ENCODE results near the gene GSG1L.

The GSG1L gene

DNA sequence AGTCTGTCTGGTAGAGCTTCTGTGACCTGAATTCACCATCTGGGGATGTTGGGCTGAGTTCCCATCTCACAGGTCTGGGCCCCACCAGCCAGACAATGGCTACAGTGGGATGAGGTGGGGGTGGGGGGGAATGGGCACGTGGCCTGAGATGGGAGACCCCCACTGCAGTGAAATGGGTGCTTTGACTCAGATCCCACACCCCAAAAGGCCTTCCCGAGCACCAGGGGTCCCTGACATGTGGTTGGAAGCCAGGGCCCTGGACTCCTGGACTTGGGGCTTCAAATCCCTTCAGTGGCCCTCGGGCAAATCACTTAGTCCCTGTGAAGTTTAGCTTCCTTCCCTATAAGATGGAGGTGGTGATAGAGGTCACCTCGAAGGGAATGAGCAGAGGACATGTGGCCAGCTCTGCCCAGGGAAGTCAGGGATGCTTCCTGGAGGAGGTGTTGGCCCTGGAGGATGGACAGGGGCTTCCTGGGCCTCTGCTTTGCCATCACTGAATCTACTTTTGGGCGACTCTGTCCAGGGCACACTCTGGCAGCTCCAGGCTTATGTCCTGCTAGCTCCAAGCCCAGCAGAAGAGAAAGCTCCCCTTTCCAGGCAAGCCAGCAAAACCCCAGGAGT, 295.4 kb downstream of the GSG1L start:
- no peak for DNase-seq

DNA sequence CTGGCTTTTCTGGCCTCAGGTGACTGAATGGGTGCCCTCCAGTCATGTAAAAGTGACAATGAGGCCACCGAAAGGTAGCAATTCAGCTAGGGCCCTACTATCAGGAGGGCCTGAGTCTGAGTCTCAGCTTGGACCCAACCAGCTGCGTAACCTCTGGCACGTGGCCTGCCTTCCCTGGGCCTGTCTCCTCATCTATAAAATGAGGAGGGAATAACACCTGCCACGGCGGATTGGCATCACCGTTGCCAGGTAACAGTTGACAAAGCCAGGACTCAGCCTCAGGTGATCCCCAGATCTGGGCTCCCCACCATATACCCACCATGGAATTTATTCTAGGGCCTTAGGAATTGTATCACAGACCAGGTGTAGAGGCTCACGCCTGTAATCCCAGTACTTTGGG, 296.4 kb downstream of the GSG1L start:
- no peak for DNase-seq

DNA sequence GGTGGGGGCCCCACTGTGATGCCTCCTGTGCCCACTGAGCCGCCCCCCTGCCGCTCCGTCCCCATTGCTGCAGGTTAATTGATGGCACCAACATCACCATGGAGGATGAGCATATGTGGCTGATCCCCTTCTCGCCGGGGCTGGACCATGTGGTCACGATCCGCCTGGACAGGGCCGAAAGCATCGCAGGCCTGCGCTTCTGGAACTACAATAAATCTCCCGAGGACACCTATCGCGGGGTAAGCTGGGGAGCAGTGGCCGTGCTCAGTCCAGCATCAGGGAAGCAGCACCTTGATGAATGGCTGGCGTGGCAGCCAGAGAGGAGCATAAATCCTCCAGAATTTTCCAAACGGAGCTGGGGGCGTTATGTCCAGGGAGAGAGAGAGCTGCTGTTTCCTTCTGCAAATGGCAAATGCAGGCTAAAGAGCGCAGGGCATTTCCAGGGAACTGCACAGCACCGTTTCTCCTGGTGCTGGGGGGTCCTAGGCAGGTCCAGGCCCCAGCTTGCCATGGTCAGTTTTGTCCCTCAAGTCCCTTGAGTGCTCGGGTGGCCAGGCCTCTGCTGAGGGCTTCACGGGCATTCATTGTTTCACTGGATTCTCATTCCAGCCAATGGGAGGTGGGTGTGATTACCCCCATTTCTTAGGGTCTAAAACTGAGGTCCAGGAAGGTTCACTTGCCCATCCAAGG, 297.1 kb downstream of the GSG1L start:
- DNase-seq = no peak

DNA sequence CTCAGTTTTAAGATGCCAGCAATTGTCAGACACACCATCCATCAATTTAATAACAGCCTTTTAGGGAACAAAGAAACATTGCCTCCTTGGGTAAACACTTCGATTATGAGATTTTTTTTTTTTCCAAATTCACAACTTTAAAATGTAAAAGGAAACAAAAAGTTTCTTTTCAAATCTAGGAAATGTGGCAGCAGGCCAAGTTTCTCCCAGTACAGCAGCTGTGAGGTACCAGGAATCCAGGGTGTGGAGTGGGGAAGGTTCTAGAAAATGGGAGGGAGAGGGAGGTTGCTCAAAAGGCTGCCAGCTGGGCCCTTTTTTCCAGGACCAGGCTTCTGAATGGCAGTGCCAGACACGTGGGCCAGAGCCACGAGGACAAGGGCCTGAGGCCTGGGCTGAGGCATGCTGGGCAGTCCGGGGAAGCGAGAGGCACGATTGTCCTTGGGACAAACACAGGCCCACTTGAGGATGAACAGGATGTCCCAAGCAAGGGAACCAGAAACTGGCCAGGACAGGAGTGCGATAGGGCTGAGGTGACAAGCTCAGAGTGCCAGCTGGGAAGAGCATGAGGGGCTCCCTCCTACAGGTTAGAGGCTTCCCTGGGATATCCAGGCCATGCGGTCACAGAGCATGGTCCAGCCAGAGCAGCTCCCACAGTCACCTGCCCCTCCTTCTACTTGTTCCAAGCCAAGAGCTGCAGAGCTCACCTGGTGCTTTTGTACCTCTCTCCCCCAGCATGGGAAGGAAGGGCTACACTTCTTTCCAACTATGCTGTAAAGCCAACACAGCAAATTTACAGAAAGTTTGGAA, 298.4 kb downstream of the GSG1L start:
- no peak for DNase-seq

DNA sequence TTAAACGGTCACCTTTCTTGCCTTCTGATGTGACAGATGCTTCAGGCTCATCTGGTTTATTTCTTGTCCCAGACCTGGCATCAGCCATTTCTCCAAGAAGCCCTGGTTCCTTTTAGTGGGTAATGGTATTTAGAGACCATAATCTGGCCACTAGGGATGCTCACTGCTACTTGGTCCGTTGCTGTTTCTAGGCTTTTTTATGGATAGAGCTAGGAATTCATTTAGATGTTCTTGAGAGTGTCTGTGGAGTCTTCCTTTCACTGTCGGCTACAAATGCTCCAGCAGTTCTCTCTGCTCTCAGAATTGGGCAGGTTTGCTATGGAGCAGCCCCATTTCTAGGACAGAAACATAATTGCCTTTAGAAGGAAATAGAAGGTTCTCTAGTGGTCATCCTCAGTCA, 299.1 kb downstream of the GSG1L start:
- DNase-seq = no peak

DNA sequence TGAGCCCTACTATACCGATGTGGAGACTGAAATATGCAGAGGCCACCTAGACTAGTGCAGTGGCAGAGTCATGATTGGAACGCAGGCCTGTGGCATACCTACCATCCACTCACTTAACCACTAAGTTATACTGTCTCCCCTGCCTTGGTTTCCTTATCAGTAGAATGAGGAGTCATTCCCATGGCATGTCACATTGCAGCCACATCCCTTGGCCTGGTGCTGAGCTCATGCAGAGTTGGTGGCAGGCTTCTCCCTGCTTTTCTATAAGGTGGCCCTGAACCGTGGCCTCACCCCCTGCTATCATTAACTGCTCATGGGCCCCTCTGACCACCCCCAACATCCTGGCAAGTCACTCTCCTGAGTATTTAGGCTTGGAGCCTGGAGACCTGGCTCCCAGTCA, 301.1 kb downstream of the GSG1L start:
- DNase-seq = no peak

DNA sequence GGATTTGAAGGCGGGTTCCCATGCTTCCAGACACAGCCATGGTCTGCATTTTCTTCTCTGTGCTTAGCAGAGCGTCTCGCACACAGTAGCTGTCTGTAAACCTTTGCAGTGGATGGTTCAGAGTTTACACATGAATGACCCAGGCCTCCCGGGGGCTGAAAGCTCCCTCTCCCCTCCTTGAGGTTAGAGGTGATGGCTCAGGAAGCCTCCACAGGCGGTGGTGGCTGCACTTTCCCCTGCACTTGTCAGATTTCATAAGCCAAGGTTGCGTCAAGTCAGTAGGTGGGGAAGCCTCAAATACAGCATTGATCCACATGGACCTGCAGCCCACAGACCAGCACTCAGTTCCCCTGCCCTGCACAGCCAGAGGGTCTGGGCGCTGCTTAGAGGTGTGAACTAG, 301.7 kb downstream of the GSG1L start:
- no peak for DNase-seq

DNA sequence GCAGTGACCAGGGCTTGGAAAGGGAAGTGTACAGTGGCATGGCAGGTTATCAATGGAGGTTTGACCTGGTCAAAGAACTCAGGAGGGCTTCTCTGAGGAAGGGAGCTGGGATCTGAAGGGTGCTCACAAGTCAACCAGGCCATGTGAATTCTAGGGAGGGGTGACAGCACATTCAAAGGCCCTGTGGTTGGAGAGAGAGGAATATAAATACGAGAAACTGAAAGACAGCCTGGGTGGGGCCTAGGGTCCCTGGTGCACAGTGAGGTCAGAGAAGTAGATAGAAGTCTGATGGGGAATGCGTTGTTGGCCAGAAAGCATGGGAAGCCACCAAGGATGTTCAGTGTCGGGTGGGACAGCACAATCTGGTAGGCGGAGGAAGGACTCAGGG, 302.7 kb downstream of the GSG1L start:
- DNase-seq = no peak

DNA sequence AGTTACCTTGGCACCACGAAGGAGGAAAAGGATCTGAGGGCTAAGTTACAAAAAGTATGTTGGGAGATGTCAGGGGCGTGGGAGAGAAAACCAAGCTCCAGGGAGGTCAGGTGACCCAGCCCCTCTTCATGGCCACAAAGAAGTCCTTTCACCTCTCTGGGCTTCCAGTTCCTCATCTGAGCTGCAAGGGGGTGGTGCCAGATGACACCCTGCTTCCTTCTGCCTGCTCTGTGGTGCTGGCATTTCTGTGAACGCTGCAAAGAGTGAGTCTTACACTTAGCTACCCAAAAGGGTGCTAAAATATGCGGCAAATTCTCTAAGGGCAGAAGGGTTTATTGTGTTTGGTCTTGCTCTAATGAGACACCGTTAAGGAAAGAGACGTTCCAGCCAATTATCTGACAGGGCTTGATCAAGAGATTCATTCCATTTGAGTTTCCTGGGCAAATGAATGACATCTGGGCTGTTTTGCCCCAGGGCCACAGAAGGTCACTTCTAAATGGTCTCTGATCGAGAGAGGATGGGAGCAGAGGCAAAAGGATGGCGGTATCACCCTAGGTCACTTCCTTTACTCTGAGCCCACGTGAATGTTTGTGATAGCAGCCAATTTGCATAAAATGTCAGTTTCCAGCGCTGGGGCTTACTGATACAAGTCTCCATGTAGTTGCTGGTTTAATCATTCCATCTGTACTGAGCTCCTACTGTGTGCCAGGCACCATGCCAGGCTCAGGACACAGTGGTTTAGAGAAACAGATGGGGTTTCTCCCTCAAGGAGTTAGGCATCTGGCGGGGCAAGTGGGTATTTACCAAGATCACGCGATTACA, 303.3 kb downstream of the GSG1L start:
- no peak for DNase-seq

DNA sequence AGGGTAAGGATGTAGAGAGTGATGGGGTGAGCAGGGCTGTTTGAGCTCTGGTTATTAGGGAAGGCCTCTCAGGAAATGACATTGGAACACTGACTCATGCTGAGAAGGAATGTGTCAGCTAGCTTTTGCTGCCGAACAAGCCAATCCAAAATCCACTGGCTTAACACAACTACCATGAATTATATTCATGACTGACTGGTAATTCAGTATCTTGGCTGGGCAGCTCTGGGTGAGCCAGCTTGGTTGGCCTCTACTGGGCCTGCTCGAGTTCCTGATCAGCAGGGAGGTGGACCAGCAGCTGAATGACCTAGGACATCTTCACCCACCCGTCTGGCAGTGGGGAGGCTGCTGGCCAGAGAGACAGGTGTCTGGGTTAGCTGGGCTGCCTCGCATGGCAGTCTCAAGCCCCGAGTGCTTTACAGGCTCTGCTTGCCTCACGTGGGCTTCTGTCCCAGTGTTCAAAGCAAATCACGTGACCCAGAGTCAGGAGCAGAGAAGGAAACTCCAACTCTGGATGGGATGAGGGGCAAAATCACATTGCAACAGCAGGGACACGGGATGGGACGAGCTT, 304.1 kb downstream of the GSG1L start:
- no peak for DNase-seq

DNA sequence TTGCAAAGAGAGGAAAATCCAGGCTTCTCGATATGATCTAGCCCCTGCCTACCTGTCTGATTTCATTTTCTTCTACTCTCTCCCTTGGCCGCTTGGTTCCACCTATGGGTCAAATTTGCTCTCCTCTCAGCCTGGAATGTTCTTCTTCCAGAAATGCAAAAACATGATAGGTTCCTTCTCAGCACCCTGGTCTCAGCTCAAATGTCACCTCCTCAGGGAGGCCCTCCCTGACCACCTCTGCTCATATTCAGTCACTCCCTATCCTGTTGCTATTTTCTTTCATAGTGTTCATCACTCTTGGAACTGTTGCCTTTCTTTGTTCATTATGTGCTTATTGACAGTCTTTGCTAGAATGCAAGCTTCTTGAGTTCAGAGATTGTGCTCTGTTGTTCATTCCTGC, 305.0 kb downstream of the GSG1L start:
- DNase-seq = no peak

DNA sequence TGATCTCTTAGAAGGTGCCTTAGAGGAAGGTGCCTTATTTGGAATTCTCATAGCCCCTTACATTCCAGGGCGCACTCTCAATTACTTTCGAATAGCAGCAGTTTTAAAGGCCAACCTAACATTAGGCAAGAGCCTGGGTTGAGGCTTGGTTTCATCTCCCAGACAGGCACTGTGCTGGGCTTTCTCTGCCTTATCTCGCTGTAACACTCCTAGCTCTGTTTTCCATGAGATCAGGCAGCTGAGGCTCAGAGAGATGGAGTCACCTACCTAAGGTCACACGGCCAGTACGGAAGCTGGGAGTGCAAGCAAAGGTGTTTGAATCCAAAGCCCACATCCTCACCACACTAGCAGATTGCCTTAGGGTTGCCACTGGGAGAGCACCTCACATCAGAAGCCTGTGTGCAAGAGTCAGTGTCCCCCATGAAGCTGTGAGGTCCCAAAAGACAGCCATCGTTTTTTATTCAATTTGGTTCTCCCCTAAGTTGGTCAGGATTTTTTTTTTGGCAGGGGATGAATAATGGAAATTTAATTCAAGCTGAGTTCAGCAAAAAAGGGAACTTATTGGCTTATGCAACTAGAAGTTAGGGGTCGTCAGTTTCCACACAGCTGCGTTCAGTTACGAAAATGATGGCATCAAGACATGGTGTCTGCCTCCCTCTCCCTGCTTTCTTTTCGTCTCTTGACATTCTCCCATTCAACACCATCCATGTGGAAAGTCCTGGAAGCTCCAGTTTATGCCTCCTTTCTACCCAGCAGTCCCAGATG, 307.1 kb downstream of the GSG1L start:
- no peak for DNase-seq

DNA sequence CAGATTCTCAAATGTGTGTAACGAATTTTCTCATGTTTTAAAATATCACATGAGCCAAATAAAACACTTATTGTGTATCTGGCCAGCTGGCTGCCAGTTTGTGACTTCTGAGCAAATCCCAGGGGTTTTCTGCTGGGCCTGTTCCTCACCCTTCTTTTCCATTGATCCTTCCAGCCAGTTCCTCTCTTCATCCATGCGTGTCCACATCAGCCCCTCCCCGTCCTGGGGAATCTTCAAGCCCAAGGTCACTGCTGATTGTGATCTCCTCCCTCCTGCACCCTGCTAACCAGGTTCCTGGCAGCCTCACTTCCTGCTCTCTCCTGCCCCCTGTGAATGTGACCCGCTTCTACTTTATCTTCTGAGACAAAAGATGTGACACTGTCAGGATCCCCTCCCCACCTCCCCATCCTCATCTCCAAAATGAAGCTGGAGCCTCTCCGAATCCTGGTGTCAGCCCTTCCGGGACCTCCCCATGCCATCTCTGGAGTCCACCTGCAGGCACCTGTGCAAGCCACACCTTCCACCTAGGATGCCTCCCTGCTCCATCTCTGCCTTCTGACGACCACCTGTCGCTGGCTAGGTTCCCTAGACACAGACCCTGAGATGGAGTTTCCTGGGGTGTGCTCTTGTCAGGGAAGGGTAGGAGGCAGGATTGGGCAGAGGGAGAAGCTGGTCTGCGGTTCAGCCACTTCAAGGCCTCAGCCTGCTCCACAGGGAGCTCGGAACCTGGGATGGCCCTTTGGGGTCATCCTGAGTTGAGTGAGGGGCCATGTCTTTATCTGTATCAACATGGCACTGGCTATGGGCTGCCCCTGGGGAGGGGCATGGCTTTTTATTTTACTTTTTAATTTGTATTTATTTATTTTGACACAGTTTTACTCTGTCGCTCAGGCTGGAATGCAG, 308.5 kb downstream of the GSG1L start:
- no peak for DNase-seq

DNA sequence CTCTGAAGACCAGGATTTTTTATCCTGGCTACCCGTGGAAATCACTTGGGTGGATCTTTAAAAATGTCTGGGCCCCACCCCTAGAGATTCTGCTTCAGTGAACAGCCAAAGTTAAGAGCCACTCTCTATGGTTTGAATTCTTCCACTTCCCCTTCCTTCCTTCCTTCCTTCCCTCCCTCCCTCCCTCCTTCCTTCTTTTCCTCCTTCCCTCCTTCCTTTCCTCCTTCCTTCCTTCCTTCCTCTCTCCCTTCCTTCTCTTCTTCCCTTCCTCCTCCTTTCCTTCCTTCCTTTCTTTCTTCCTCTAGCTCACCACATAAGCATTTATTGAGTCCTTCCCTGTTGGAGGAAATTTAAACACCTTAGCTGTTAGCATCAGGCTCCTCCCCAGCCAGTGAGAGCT, 310.0 kb downstream of the GSG1L start:
- no peak for DNase-seq

DNA sequence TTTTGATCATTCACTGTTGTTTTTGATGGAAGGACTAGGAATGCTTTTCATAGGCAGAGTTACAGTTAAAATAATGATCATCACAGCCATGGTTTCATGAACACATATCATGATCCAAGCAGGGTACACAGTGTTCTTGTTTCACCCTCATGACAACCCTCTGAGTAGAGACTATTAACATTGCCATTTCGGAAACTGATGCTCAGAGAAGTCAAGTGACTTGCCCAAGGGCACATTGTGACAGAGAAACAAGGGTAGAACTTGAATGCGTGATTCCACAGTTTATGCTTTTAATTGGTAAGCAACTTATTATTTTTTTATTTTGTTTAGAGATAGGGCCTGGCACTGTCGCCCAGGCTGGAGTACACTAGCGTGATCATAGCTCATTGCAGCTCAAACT, 311.3 kb downstream of the GSG1L start:
- no peak for DNase-seq

DNA sequence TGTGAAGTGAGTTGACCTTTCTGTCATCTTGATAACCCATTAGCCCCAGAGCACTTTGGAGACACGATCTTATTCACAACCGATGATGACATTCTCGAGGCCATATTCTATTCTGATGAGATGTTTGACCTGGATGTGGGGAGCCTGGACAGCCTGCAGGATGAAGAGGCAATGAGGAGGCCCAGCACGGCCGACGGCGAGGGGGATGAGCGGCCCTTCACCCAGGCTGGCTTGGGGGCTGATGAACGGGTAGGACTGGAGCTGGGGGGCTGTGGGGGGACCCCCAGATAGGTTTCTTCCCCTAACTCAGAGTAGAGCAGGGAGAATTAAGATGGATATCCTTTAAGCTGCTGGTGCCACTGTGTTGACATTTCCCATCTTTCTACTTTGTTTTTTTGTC, 311.8 kb downstream of the GSG1L start:
- DNase-seq = no peak

DNA sequence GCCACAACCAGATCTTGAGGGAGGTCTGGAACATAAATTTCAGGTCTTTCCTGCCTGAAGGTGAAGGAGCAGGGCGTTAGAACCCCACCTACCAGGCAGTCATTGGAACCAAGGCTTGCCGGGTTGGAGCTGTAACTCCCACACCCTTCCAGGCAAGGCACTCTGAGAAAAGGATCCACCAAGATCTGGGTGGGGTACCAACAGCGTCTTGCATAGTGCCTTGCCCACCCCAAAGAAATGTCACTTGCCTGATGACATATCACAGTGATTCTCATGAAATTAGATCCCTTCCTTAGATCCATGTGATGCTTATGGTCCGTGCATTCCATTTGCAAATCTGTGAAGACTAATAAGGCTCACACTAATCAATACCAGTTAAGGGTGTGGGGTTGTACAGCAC, 312.3 kb downstream of the GSG1L start:
- no peak for DNase-seq

DNA sequence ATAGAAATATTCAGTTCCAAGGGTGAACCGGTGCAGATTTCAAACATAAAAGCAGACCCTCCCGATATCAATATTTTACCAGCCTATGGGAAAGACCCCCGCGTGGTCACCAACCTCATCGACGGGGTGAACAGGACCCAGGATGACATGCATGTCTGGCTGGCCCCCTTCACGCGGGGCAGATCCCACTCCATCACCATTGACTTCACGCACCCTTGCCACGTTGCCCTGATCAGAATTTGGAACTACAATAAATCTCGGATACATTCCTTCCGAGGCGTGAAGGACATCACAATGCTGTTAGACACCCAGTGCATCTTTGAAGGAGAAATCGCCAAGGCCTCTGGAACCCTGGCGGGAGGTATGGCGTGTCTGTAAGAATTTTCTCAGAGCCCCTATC, 313.6 kb downstream of the GSG1L start:
- no peak for DNase-seq

DNA sequence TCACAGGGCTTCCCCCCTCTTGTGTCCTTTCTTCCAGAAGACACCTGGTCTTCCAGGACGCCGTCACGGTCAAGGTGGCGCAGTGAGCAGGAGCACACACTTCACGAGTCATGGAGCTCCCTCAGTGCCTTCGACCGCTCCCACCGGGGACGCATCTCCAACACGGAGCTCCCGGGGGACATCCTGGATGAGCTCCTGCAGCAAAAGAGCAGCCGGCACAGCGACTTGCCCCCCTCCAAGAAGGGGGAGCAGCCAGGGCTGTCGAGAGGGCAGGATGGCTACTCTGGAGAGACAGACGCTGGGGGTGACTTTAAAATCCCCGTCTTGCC, 314.0 kb downstream of the GSG1L start:
- no peak for DNase-seq

DNA sequence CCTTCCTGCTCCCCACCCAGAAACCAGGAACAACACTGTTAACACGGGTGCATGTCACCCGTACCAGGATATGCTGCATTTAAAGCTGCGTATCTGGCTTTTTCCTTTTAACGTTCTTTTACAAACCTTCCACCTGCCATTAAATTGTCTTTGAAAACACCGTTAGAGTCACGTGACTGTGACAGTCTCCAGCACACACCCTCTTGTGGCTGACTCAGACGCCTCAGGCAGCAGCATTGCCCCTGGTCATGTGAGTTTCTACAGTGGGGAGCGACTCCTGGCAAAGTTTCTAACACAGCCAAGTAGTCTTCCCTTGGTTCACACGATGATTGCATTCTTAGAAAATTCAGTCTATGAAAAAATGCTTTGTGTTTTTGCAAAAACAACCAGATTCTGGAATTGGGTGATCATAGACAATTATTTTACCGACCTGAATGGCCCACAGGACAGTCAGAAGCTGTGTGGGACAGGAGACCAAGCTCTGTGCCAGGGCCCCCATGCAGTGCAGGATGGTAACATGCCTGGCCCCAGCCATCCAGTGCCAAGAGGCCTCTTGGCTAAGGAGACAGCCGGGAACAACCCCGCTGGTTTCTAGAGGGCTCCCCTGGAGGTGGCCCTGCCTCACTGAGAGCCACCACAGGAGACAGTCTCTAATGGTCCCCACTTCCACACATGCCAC, 314.5 kb downstream of the GSG1L start:
- no peak for DNase-seq

DNA sequence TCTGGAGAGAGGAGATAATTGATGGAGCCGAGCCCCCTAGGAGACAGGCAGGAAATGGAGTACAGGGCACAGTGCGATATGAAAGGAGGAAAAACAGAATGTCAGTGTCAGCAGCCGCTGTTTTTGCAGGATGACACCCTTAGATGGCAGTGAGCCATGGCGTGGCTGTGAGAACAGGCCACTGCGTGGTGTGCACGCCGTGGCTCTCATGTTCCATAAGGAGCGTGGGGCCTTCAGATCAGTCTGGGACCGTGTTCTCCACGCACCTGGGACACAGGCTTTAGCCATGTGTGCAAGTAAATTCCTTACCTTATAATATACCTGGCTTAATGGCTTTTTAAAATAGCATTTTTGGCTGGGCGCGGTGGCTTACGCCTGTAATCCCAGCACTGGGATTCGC, 315.6 kb downstream of the GSG1L start:
- no peak for DNase-seq

Data from GOT3 (cell line).